DOHH2 (cell line): Measurements from ENCODE around the gene SORL1.

ENCODE experiments used
- EZH2phosphoT487 ChIP-seq: fragments of 200-600 bp; sonication (generic); IDR thresholded peaks from 2 replicates; pipeline ENCODE4 v1.6.1; 2017; ENCODE audit warnings: borderline replicate concordance, mild to moderate bottlenecking, antibody characterized with exemption, low read length, moderate library complexity, mixed read lengths
- TF ChIP-seq, protein P1 (sequence below): fragments of 200-600 bp; sonication (generic); IDR thresholded peaks from one replicate; pipeline ENCODE4 v1.5.1; 2014; ENCODE audit warnings: antibody characterized with exemption, mild to moderate bottlenecking, low read depth, low read length; ENCODE audit not compliant: poor library complexity, severe bottlenecking

- TF ChIP-seq, protein P1, sequence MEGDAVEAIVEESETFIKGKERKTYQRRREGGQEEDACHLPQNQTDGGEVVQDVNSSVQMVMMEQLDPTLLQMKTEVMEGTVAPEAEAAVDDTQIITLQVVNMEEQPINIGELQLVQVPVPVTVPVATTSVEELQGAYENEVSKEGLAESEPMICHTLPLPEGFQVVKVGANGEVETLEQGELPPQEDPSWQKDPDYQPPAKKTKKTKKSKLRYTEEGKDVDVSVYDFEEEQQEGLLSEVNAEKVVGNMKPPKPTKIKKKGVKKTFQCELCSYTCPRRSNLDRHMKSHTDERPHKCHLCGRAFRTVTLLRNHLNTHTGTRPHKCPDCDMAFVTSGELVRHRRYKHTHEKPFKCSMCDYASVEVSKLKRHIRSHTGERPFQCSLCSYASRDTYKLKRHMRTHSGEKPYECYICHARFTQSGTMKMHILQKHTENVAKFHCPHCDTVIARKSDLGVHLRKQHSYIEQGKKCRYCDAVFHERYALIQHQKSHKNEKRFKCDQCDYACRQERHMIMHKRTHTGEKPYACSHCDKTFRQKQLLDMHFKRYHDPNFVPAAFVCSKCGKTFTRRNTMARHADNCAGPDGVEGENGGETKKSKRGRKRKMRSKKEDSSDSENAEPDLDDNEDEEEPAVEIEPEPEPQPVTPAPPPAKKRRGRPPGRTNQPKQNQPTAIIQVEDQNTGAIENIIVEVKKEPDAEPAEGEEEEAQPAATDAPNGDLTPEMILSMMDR: no peak
- TF ChIP-seq EZH2phosphoT487: no peak
Observed at GRCh38 chr11:121572571-121573059, 120.5 kb downstream of the SORL1 start.
